Endothelial cell (in vitro differentiated cells): Measurements from ENCODE around the gene SUMF2. TPM values are rescaled to one million over a fixed set of nuclear protein-coding genes. Genes with fewer than 3 reads are reported as not detected.
"Not testable (repeated sequence)": the region's sequence is repeated elsewhere in the genome, so short reads cannot be mapped to it uniquely, and the experiment has no call there.

Experiments used
- DNase-seq: peaks from one replicate; pipeline ENCODE4 v3.0.0; 2021; ENCODE audit warnings: low spot score
- H3K27ac Mint-ChIP-seq: one replicate; pipeline ENCODE4 v1.8.0; 2021; ENCODE audit warnings: mixed read lengths, inconsistent platforms; ENCODE audit not compliant: unreplicated experiment
- H3K27me3 Mint-ChIP-seq: one replicate; pipeline ENCODE4 v1.8.0; 2021; ENCODE audit warnings: mild to moderate bottlenecking, moderate library complexity, mixed read lengths, inconsistent platforms; ENCODE audit not compliant: unreplicated experiment
- H3K36me3 Mint-ChIP-seq: one replicate; pipeline ENCODE4 v1.8.0; 2021; ENCODE audit warnings: mild to moderate bottlenecking, low read depth, mixed read lengths, inconsistent platforms; ENCODE audit not compliant: unreplicated experiment
- H3K4me1 Mint-ChIP-seq: one replicate; pipeline ENCODE4 v1.8.0; 2021; ENCODE audit warnings: mild to moderate bottlenecking, mixed read lengths, inconsistent platforms; ENCODE audit not compliant: unreplicated experiment
- H3K4me3 Mint-ChIP-seq: one replicate; pipeline ENCODE4 v1.8.0; 2021; ENCODE audit warnings: mild to moderate bottlenecking, mixed read lengths, inconsistent platforms; ENCODE audit not compliant: unreplicated experiment
- H3K9me3 Mint-ChIP-seq: one replicate; pipeline ENCODE4 v1.8.0; 2021; ENCODE audit warnings: mixed read lengths, inconsistent platforms; ENCODE audit not compliant: unreplicated experiment
- CTCF ChIP-seq: fragments of 200-600 bp; sonication (generic); IDR thresholded peaks from one replicate; pipeline ENCODE4 v1.5.0; 2021; ENCODE audit warnings: antibody characterized with exemption; ENCODE audit not compliant: unreplicated experiment
- total RNA-seq: library from RNA; stranded (reverse); fragmentation: NEBNext Ultra II Directional; extraction: Animal tissue kit (Norgen Biotek cat#: 25700); gene quantifications from one replicate; pipeline ENCODE4 v1.2.1, GENCODE V29; 2021; ENCODE audit not compliant: unreplicated experiment

SUMF2 gene
- total RNA-seq, 1 donor from 2014 or later, result 110 TPM

- H3K4me3 Mint-ChIP-seq, result peak overlapping the region; percentile 56
- H3K27ac Mint-ChIP-seq, result no peak overlapping the region
- no peaks in the 10 kb centered on the region for H3K9me3 Mint-ChIP-seq
- peak; percentile 86 for DNase-seq
- H3K27me3 Mint-ChIP-seq, result no peaks in the 10 kb centered on the region
- H3K4me1 Mint-ChIP-seq, result peaks cover 12% of the 10 kb centered on the region
- peak; percentile 84 for TF ChIP-seq CTCF
- H3K36me3 Mint-ChIP-seq, result peaks cover 17% of the 10 kb centered on the region
Measured at GRCh38 chr7:56074371-56074791, 10.3 kb downstream of the SUMF2 start.

- Mint-ChIP-seq H3K4me1 (peaks cover 25% of the 10 kb centered on the region), H3K9me3 (no peaks in the 10 kb centered on the region), H3K27ac (no peak overlapping the region), H3K36me3 (peaks cover 12% of the 10 kb centered on the region), H3K27me3 (peaks cover 2% of the 10 kb centered on the region), H3K4me3 (no peak overlapping the region)
- no peak for TF ChIP-seq CTCF
- DNase-seq, result no peak
Measured at GRCh38 chr7:56077681-56078080, 13.6 kb downstream of the SUMF2 start.

- Mint-ChIP-seq H3K36me3 (peaks cover 8% of the 10 kb centered on the region), H3K27me3 (peaks cover 2% of the 10 kb centered on the region), H3K4me1 (peaks cover 25% of the 10 kb centered on the region), H3K4me3 (no peak overlapping the region), H3K9me3 (no peaks in the 10 kb centered on the region), H3K27ac (no peak overlapping the region)
- TF ChIP-seq CTCF, result no peak
- DNase-seq, result no peak
Measured at GRCh38 chr7:56078196-56078595, 14.1 kb downstream of the SUMF2 start.

- peak; percentile 55 for DNase-seq
- Mint-ChIP-seq H3K27me3 (peaks cover 4% of the 10 kb centered on the region), H3K9me3 (no peaks in the 10 kb centered on the region), H3K4me3 (no peak overlapping the region), H3K27ac (peak overlapping the region; percentile 95), H3K4me1 (peaks cover 22% of the 10 kb centered on the region), H3K36me3 (peaks cover 11% of the 10 kb centered on the region)
- TF ChIP-seq CTCF, result peak; percentile 36
Measured at GRCh38 chr7:56079450-56080185, 15.5 kb downstream of the SUMF2 start.

GRCh38 chr7:56080726-56081435, 16.8 kb downstream of the SUMF2 start:
- not testable (repeated sequence) for DNase-seq, H3K27me3 Mint-ChIP-seq, H3K4me3 Mint-ChIP-seq, H3K9me3 Mint-ChIP-seq
- peak overlapping the region; percentile 91 for H3K27ac Mint-ChIP-seq
- peaks cover 22% of the 10 kb centered on the region for H3K4me1 Mint-ChIP-seq
- H3K36me3 Mint-ChIP-seq, result peaks cover 11% of the 10 kb centered on the region
